Measurements from ENCODE around the gene TYW5. TPM values are rescaled to one million over a fixed set of nuclear protein-coding genes. Genes with fewer than 3 reads are reported as not detected.

TYW5 gene
- total and polyA plus RNA-seq, 12 donors: 4.6 to 16.9 (median 7.9) TPM

DNA sequence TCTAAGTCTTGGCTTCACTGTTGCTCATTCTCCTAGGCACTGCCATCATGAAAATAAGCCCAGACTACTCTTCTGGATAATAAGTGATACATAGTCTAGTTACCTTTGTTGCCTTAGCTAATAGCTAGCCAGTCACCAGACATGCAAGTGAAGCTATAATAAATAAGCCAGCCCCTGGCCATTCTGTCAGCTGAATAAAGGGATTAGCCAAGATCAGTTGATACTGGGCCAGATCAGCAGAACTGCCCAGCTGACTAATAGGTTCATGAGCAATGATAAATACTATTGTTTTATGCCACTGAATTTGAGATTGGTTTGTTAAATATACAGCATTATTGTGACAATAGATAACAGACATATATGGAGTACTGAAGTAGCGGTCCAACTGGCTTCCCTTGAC, 52.2 kb downstream of the TYW5 start:
- no peak for TF ChIP-seq POLR2A (IDR thresholded peaks at IDR 0.05)
- TF ChIP-seq, protein P1, sequence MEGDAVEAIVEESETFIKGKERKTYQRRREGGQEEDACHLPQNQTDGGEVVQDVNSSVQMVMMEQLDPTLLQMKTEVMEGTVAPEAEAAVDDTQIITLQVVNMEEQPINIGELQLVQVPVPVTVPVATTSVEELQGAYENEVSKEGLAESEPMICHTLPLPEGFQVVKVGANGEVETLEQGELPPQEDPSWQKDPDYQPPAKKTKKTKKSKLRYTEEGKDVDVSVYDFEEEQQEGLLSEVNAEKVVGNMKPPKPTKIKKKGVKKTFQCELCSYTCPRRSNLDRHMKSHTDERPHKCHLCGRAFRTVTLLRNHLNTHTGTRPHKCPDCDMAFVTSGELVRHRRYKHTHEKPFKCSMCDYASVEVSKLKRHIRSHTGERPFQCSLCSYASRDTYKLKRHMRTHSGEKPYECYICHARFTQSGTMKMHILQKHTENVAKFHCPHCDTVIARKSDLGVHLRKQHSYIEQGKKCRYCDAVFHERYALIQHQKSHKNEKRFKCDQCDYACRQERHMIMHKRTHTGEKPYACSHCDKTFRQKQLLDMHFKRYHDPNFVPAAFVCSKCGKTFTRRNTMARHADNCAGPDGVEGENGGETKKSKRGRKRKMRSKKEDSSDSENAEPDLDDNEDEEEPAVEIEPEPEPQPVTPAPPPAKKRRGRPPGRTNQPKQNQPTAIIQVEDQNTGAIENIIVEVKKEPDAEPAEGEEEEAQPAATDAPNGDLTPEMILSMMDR (IDR thresholded peaks at IDR 0.05): no peak
- 83 to 96% (median 88%) methylated on average over 1 of the region's 1 CpG for WGBS, 4 donors

DNA sequence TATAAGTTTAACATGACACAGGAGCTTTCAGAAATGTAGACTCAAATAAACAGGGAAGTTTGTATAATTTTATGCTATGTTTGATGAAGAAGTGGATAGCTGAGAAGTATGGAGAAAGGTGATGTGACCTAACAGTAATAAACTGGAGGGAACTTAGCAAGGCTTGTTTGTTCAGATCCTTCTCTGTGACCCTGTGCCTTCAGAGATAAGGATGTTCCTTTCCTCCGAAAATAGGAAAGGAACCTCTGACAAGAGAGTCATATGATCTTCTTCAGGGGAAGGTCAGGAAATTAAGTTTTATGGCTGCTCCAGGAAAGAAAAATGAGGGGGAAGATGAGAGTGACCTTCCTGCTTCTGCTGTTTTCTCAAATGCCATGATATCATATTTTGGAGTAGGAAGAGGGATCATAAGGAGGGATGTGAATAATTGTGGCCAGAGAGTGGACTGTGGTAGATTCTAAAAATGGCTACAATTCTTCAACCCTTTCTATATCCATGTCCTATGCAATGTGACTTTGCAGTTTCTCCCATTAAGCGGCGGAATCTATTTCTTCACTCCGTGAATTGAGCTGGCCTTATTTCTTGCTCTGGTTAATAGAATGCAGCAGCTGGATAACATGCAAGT, 52.7 kb downstream of the TYW5 start:
- peaks cover 3 to 6% of the 10 kb centered on the region in 2 donors for H3K4me1 ChIP-seq (replicated peaks in 1 of 2)
- TF ChIP-seq POLR2A (IDR thresholded peaks at IDR 0.05): no peak
- TF ChIP-seq, protein P1 (IDR thresholded peaks at IDR 0.05): no peak
- H3K36me3 ChIP-seq (replicated peaks in 1 of 2): no peaks in the 10 kb centered on the region
- no peak for DNase-seq
- intact Hi-C loops (cut with DNase I): no loop called here
- H3K9me3 ChIP-seq (replicated peaks in 1 of 3): no peaks in the 10 kb centered on the region
- H3K27ac ChIP-seq: peak overlapping the region in 2 of 5 donors; percentile 20 to 23
- H3K27me3 ChIP-seq: no peaks in the 10 kb centered on the region
- 66 to 74% (median 67%) methylated on average over 4 of the region's 4 CpGs for WGBS, 4 donors
- H3K4me3 ChIP-seq: no peak overlapping the region

More for the DNA sequence above, 52.2 kb downstream of the TYW5 start:
- Histone ChIP-seq H3K4me1 (replicated peaks in 1 of 2) (peaks cover 3 to 6% of the 10 kb centered on the region in 2 donors), H3K36me3 (replicated peaks in 1 of 2) (no peaks in the 10 kb centered on the region), H3K27ac (peak overlapping the region in 2 of 5 donors; percentile 20 to 23), H3K4me3 (no peak overlapping the region), H3K9me3 (replicated peaks in 1 of 3) (no peaks in the 10 kb centered on the region), H3K27me3 (no peaks in the 10 kb centered on the region)
- peak in 3 of 7 donors; percentile 40 to 50 (median 45) for DNase-seq
- intact Hi-C loops (cut with DNase I): no loop called here

- no peak for DNase-seq
- Histone ChIP-seq H3K36me3 (replicated peaks in 1 of 2) (no peaks in the 10 kb centered on the region), H3K4me1 (replicated peaks in 1 of 2) (peaks cover 5 to 10% of the 10 kb centered on the region in 2 donors), H3K9me3 (replicated peaks in 1 of 3) (no peaks in the 10 kb centered on the region), H3K4me3 (no peak overlapping the region), H3K27ac (no peak overlapping the region), H3K27me3 (no peaks in the 10 kb centered on the region)
- 90 to 95% (median 92%) methylated on average over 4 of the region's 4 CpGs for WGBS, 4 donors
- intact Hi-C loops (cut with DNase I): no loop called here
- no peak for TF ChIP-seq POLR2A (IDR thresholded peaks at IDR 0.05)
- TF ChIP-seq, protein P1 (IDR thresholded peaks at IDR 0.05): no peak
Observed at GRCh38 chr2:199901942-199902341, 53.3 kb downstream of the TYW5 start.

DNA sequence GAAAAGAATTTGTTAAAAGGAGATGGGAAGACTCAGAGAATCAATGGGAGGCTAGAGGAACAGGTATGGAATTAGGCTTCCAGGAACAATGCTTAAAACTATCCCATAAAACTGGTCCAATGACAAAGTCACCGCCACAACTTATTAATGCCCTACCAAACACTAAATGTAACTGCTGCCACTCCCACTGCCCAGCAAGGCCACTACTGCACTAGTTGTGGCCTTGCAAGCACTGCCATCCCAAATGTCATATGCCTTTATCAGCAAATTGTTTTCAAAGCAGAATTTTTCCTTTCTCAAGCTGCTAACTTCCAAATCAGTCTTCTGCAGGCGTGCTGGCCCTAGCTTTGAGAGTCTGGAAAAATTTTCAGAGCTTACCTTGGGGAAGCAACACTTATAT, 58.7 kb downstream of the TYW5 start:
- WGBS, 4 donors: 39 to 62% (median 47%) methylated on average over 2 of the region's 2 CpGs
- H3K9me3 ChIP-seq (replicated peaks in 1 of 3): no peaks in the 10 kb centered on the region
- intact Hi-C loops (cut with DNase I): no loop called here
- peak in 4 of 7 donors; percentile 29 to 53 (median 46) for DNase-seq
- peaks cover 8 to 11% of the 10 kb centered on the region in 2 donors for H3K4me1 ChIP-seq (replicated peaks in 1 of 2)
- TF ChIP-seq, protein P1 (IDR thresholded peaks at IDR 0.05): no peak
- TF ChIP-seq POLR2A (IDR thresholded peaks at IDR 0.05): no peak
- no peak overlapping the region for H3K4me3 ChIP-seq
- no peaks in the 10 kb centered on the region for H3K36me3 ChIP-seq (replicated peaks in 1 of 2)
- H3K27me3 ChIP-seq: no peaks in the 10 kb centered on the region
- H3K27ac ChIP-seq: peak overlapping the region in 3 of 5 donors; percentile 6 to 23 (median 14)
